Trophoblast cell (in vitro differentiated cells and primary cell): ENCODE results near the gene SPPL3.

Experiments
- DNase-seq, 2 donors: peaks; one replicate each; pipeline ENCODE4 v3.0.0-alpha.2; 2016
- H2AFZ ChIP-seq: 2 replicates; pipeline ENCODE4 v1.6.1; 2013; ENCODE audit warnings: low read length, moderate library complexity, mild to moderate bottlenecking; ENCODE audit not compliant: insufficient read depth, poor library complexity
- H2AK5ac ChIP-seq: 2 replicates; pipeline ENCODE4 v1.6.1; 2013; ENCODE audit warnings: mild to moderate bottlenecking, low read length
- H2BK120ac ChIP-seq: 2 replicates; pipeline ENCODE4 v1.6.1; 2013; ENCODE audit warnings: low read length, mild to moderate bottlenecking, moderate library complexity; ENCODE audit not compliant: insufficient read depth, poor library complexity
- H2BK12ac ChIP-seq: 2 replicates; pipeline ENCODE4 v1.6.1; 2013; ENCODE audit warnings: mild to moderate bottlenecking, low read length, moderate library complexity
- H2BK5ac ChIP-seq: 2 replicates; pipeline ENCODE4 v1.6.1; 2013; ENCODE audit warnings: low read length, low read depth, moderate library complexity, mild to moderate bottlenecking; ENCODE audit not compliant: poor library complexity
- H3K14ac ChIP-seq: 2 replicates; pipeline ENCODE4 v1.6.1; 2013; ENCODE audit warnings: mild to moderate bottlenecking, low read length
- H3K18ac ChIP-seq: 2 replicates; pipeline ENCODE4 v1.6.1; 2013; ENCODE audit warnings: mild to moderate bottlenecking, low read length
- H3K23ac ChIP-seq: 2 replicates; pipeline ENCODE4 v1.6.1; 2013; ENCODE audit warnings: low read length
- H3K27ac ChIP-seq: 2 replicates; pipeline ENCODE4 v1.5.1; 2013; ENCODE audit warnings: low read depth, mild to moderate bottlenecking, inconsistent platforms, low read length, moderate library complexity
- H3K27me3 ChIP-seq: 2 replicates; pipeline ENCODE4 v1.6.1; 2013; ENCODE audit warnings: inconsistent platforms, mild to moderate bottlenecking, low read length, moderate library complexity; ENCODE audit not compliant: insufficient read depth
- H3K36me3 ChIP-seq, 2 experiments: 1 replicate in 1 of 2; 2 replicates in 1 of 2; pipeline ENCODE4 v1.6.1; 2013; ENCODE audit warnings: low read length in 2 of 2, mild to moderate bottlenecking in 2 of 2, moderate library complexity in 1 of 2; ENCODE audit not compliant: insufficient read depth in 2 of 2, control insufficient read depth in 1 of 2
- H3K4ac ChIP-seq: 2 replicates; pipeline ENCODE4 v1.6.1; 2013; ENCODE audit warnings: low read depth, mild to moderate bottlenecking, low read length, moderate library complexity
- H3K4me1 ChIP-seq, 2 experiments: 1 replicate in 1 of 2; 2 replicates in 1 of 2; pipeline ENCODE4 v1.6.1; 2013; ENCODE audit warnings: low read length in 2 of 2, mild to moderate bottlenecking in 2 of 2, moderate library complexity in 1 of 2; ENCODE audit not compliant: insufficient read depth in 2 of 2, control insufficient read depth in 1 of 2
- H3K4me2 ChIP-seq: 2 replicates; pipeline ENCODE4 v1.6.1; 2013; ENCODE audit warnings: inconsistent platforms, mild to moderate bottlenecking, low read length, moderate library complexity
- H3K4me3 ChIP-seq: 2 replicates; pipeline ENCODE4 v1.5.1; 2013; ENCODE audit warnings: mild to moderate bottlenecking, low read depth, low read length, inconsistent platforms
- H3K79me1 ChIP-seq: one replicate; pipeline ENCODE4 v1.6.1; 2013; ENCODE audit warnings: low read length
- H3K79me2 ChIP-seq: 2 replicates; pipeline ENCODE4 v1.6.1; 2013; ENCODE audit warnings: low read length, mild to moderate bottlenecking; ENCODE audit not compliant: control insufficient read depth, insufficient read depth, poor library complexity
- H3K9ac ChIP-seq: 2 replicates; pipeline ENCODE4 v1.6.1; 2013; ENCODE audit warnings: mild to moderate bottlenecking, low read length
- H3K9me3 ChIP-seq: 2 replicates; pipeline ENCODE4 v1.6.1; 2013; ENCODE audit warnings: low read depth, mild to moderate bottlenecking, control low read depth, inconsistent platforms, low read length; ENCODE audit not compliant: insufficient read depth
- H4K12ac ChIP-seq: 2 replicates; pipeline ENCODE4 v1.6.1; 2013; ENCODE audit warnings: low read depth, mild to moderate bottlenecking, low read length, moderate library complexity
- H4K8ac ChIP-seq: 2 replicates; pipeline ENCODE4 v1.6.1; 2013; ENCODE audit warnings: low read depth, mild to moderate bottlenecking, low read length, moderate library complexity
- H4K91ac ChIP-seq: one replicate; pipeline ENCODE4 v1.6.1; 2013; ENCODE audit warnings: low read depth, mild to moderate bottlenecking, low read length, moderate library complexity
- WGBS: extraction: QIAGEN DNeasy Blood & Tissue Kit; methylation state at CpG from one replicate; pipeline ENCODE4 v1.1.7; 2013; ENCODE audit warnings: missing lambda C conversion rate; ENCODE audit not compliant: insufficient read length, insufficient coverage; ENCODE audit errors: extremely low coverage; 5-methylcytosine and 5-hydroxymethylcytosine counted together

SPPL3 gene

DNA sequence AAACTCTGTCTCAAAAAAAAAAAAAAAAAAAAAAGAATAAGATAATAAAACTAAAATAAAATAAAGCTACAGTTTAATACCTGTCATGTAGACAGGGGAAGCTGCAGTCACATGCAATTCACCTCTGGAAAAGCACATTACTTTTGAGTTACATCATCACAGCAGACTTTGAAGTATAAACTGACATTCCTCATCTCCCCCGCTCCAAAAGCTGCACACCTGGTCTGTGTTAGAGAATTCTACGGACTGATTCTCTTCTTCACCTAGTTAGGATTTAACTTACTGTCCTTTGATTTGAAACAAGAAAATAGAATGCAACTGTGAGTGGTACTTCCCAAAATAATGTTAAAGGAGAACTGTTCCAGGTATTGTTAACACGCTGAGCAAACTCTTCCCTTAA, 25.1 kb downstream of the SPPL3 start:
- no peak overlapping the region for H3K4me3 ChIP-seq
- no peak overlapping the region for H4K8ac ChIP-seq
- H2AK5ac ChIP-seq, result no peak overlapping the region
- no peak overlapping the region for H2BK5ac ChIP-seq
- H3K36me3 ChIP-seq, result no peaks in the 10 kb centered on the region
- no peak overlapping the region for H3K14ac ChIP-seq
- H3K27ac ChIP-seq, result peak overlapping the region; percentile 41
- H3K18ac ChIP-seq, result no peak overlapping the region
- H3K9ac ChIP-seq, result no peak overlapping the region
- H3K4ac ChIP-seq, result no peak overlapping the region
- peaks cover 1% of the 10 kb centered on the region for H3K79me2 ChIP-seq
- no peak overlapping the region for H4K12ac ChIP-seq
- H3K79me1 ChIP-seq, result no peaks in the 10 kb centered on the region
- no peaks in the 10 kb centered on the region for H3K27me3 ChIP-seq
- no peaks in the 10 kb centered on the region for H3K9me3 ChIP-seq
- DNase-seq, result peak in 1 of 2 donors; percentile 67
- WGBS, result no CpG with 5 or more reads among the region's 3 CpGs
- no peaks in the 10 kb centered on the region for H3K4me1 ChIP-seq
- H3K23ac ChIP-seq, result no peak overlapping the region
- H3K4me2 ChIP-seq, result no peak overlapping the region
- H2BK120ac ChIP-seq, result no peak overlapping the region
- H2BK12ac ChIP-seq, result no peak overlapping the region
- H2AFZ ChIP-seq, result no peak overlapping the region
- H4K91ac ChIP-seq, result no peak overlapping the region

GRCh38 chr12:120874547-120875245, 29.5 kb downstream of the SPPL3 start:
- H2BK120ac ChIP-seq, result no peak overlapping the region
- H3K79me1 ChIP-seq, result no peaks in the 10 kb centered on the region
- peak overlapping the region; percentile 23 for H3K4me3 ChIP-seq
- no peak overlapping the region for H3K4me2 ChIP-seq
- 100% methylated on average over 1 of the region's 5 CpGs for WGBS
- H3K23ac ChIP-seq, result no peak overlapping the region
- no peak overlapping the region for H2AK5ac ChIP-seq
- no peaks in the 10 kb centered on the region for H3K9me3 ChIP-seq
- H3K36me3 ChIP-seq, result no peaks in the 10 kb centered on the region
- peak overlapping the region; percentile 69 for H3K18ac ChIP-seq
- H2BK5ac ChIP-seq, result no peak overlapping the region
- H4K91ac ChIP-seq, result no peak overlapping the region
- DNase-seq, result no peak
- no peak overlapping the region for H3K27ac ChIP-seq
- no peak overlapping the region for H2BK12ac ChIP-seq
- H2AFZ ChIP-seq, result no peak overlapping the region
- H4K12ac ChIP-seq, result no peak overlapping the region
- no peak overlapping the region for H3K14ac ChIP-seq
- no peak overlapping the region for H3K9ac ChIP-seq
- peak overlapping the region; percentile 34 for H3K4ac ChIP-seq
- no peaks in the 10 kb centered on the region for H3K4me1 ChIP-seq
- H3K27me3 ChIP-seq, result no peaks in the 10 kb centered on the region
- peaks cover 4% of the 10 kb centered on the region for H3K79me2 ChIP-seq
- H4K8ac ChIP-seq, result no peak overlapping the region

DNA sequence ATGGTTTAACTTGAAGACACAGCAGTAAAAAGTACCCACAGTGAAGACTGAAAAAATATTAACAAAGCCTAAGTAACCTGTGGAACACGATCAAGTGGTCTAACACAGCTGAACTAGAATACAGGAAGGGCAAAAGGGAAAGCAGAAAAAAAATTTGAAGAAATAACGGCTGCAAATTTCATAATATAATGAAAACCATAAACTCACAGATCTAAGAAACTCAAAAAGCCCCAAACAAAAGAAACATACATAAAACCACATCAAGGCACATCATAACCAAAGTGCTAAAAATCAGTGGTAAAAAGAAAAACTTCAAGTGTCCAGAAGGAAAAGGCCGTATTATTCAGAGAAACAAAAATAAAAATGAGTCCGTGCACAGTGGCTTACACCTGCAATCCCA, 30.9 kb downstream of the SPPL3 start:
- H3K27me3 ChIP-seq, result no peaks in the 10 kb centered on the region
- H3K9me3 ChIP-seq, result no peaks in the 10 kb centered on the region
- no CpG with 5 or more reads among the region's 4 CpGs for WGBS
- H2BK120ac ChIP-seq, result no peak overlapping the region
- no peak overlapping the region for H3K27ac ChIP-seq
- no peak overlapping the region for H2AK5ac ChIP-seq
- no peak overlapping the region for H3K9ac ChIP-seq
- no peak for DNase-seq
- no peaks in the 10 kb centered on the region for H3K79me1 ChIP-seq
- no peak overlapping the region for H3K23ac ChIP-seq
- H3K79me2 ChIP-seq, result peaks cover 4% of the 10 kb centered on the region
- no peak overlapping the region for H2AFZ ChIP-seq
- no peak overlapping the region for H4K12ac ChIP-seq
- no peak overlapping the region for H4K91ac ChIP-seq
- H2BK5ac ChIP-seq, result no peak overlapping the region
- H4K8ac ChIP-seq, result no peak overlapping the region
- H3K36me3 ChIP-seq, result no peaks in the 10 kb centered on the region
- H3K14ac ChIP-seq, result no peak overlapping the region
- H3K4me1 ChIP-seq, result no peaks in the 10 kb centered on the region
- no peak overlapping the region for H3K18ac ChIP-seq
- no peak overlapping the region for H3K4me2 ChIP-seq
- no peak overlapping the region for H3K4me3 ChIP-seq
- no peak overlapping the region for H3K4ac ChIP-seq
- no peak overlapping the region for H2BK12ac ChIP-seq

DNA sequence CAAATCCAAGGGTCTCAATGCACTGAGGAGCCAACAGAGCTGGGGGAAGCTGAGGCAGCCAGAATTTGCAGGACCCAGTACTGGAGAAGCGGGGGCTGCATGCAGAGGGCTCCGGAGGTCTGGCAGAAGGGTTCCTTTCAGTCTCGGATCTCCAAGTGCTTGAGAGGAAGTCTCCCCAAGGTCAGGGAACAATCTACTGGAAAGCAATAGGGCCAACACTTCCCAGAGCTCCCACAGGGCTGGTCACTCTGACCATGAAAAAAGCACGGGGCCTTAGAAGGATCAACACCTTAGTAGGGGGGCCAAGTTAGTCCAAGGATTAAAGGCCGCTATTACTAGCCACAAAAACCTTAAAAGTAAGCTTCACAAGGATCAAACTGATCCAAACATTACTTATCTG, 31.7 kb downstream of the SPPL3 start:
- H3K4me2 ChIP-seq, result no peak overlapping the region
- WGBS, result no CpG with 5 or more reads among the region's 5 CpGs
- H3K9ac ChIP-seq, result no peak overlapping the region
- H3K18ac ChIP-seq, result no peak overlapping the region
- no peak overlapping the region for H2BK5ac ChIP-seq
- H3K79me1 ChIP-seq, result no peaks in the 10 kb centered on the region
- H3K9me3 ChIP-seq, result no peaks in the 10 kb centered on the region
- peaks cover 4% of the 10 kb centered on the region for H3K79me2 ChIP-seq
- no peak for DNase-seq
- no peak overlapping the region for H2BK12ac ChIP-seq
- H3K27me3 ChIP-seq, result no peaks in the 10 kb centered on the region
- H3K4ac ChIP-seq, result peak overlapping the region; percentile 83
- H3K4me3 ChIP-seq, result no peak overlapping the region
- H2AFZ ChIP-seq, result no peak overlapping the region
- no peak overlapping the region for H4K91ac ChIP-seq
- H4K8ac ChIP-seq, result no peak overlapping the region
- no peak overlapping the region for H3K23ac ChIP-seq
- no peak overlapping the region for H2BK120ac ChIP-seq
- no peak overlapping the region for H3K14ac ChIP-seq
- H3K27ac ChIP-seq, result no peak overlapping the region
- H3K36me3 ChIP-seq, result no peaks in the 10 kb centered on the region
- H2AK5ac ChIP-seq, result peak overlapping the region; percentile 37
- H3K4me1 ChIP-seq, result no peaks in the 10 kb centered on the region
- H4K12ac ChIP-seq, result no peak overlapping the region
